ENCODE data around the gene GDI2. TPM values are rescaled to one million over a fixed set of nuclear protein-coding genes. Genes with fewer than 3 reads are reported as not detected.

GDI2 gene
- total RNA-seq, 4 donors from 2014 or later: 122 to 270 (median 203) TPM

- peaks cover 0 to 24% (median 8%) of the 10 kb centered on the region in 4 donors for H3K36me3 ChIP-seq
- no peak for DNase-seq
- intact Hi-C loops (cut with DNase I; ENCODE audit: low total_unique reads): no loop called here
- H3K4me1 ChIP-seq: no peaks in the 10 kb centered on the region
- no peak overlapping the region for H3K27ac ChIP-seq
- H3K27me3 ChIP-seq: no peaks in the 10 kb centered on the region
- 71 to 84% methylated on average over 2 to 5 of the region's 5 CpGs for WGBS, 2 donors (ENCODE audit: low coverage in 1 of 2)
- H3K9me3 ChIP-seq: no peaks in the 10 kb centered on the region
- TF ChIP-seq POLR2A (IDR thresholded peaks at IDR 0.05) (no peak), EP300 (IDR thresholded peaks at IDR 0.05; ENCODE audit: low read depth) (no peak), POLR2AphosphoS5 (IDR thresholded peaks at IDR 0.05) (no peak), CTCF (IDR thresholded peaks at IDR 0.05) (no peak)
- H3K4me3 ChIP-seq: no peak overlapping the region
- in situ Hi-C loops (cut with MboI; ENCODE audit: low pct_ligation_motif_present in 1 of 4, low pct_unique_long_range_greater_than_20kb in 1 of 4, low sequenced_read_pairs in 3 of 4): no loop called here
Observed at GRCh38 chr10:5737352-5737751, 75.9 kb downstream of the GDI2 start.

- in situ Hi-C loops (cut with MboI; ENCODE audit: low pct_ligation_motif_present in 1 of 4, low pct_unique_long_range_greater_than_20kb in 1 of 4, low sequenced_read_pairs in 3 of 4) (no loop called here), intact Hi-C loops (cut with DNase I; ENCODE audit: low total_unique reads) (no loop called here)
- Histone ChIP-seq H3K4me1 (no peaks in the 10 kb centered on the region), H3K27me3 (no peaks in the 10 kb centered on the region), H3K9me3 (no peaks in the 10 kb centered on the region), H3K4me3 (no peak overlapping the region), H3K36me3 (peaks cover 0 to 21% (median 6%) of the 10 kb centered on the region in 4 donors), H3K27ac (no peak overlapping the region)
- WGBS, 2 donors (ENCODE audit: low coverage in 1 of 2): 86% methylated on average over 1 of the region's 1 CpG; no CpG with 5 or more reads in 1 of the 2 donors
- DNase-seq: no peak
- TF ChIP-seq POLR2AphosphoS5 (IDR thresholded peaks at IDR 0.05) (no peak), CTCF (IDR thresholded peaks at IDR 0.05) (no peak), EP300 (IDR thresholded peaks at IDR 0.05; ENCODE audit: low read depth) (no peak), POLR2A (IDR thresholded peaks at IDR 0.05) (no peak)
Observed at GRCh38 chr10:5736591-5736990, 76.6 kb downstream of the GDI2 start.

- no peak overlapping the region for H3K27ac ChIP-seq
- no peak overlapping the region for H3K4me3 ChIP-seq
- TF ChIP-seq EP300 (IDR thresholded peaks at IDR 0.05; ENCODE audit: low read depth): no peak
- TF ChIP-seq POLR2AphosphoS5 (IDR thresholded peaks at IDR 0.05): no peak
- 86 to 100% methylated on average over 1 of the region's 1 CpG for WGBS, 2 donors (ENCODE audit: low coverage in 1 of 2)
- H3K27me3 ChIP-seq: no peaks in the 10 kb centered on the region
- H3K36me3 ChIP-seq: peaks cover 0 to 21% (median 8%) of the 10 kb centered on the region in 4 donors
- intact Hi-C loops (cut with DNase I; ENCODE audit: low total_unique reads): no loop called here
- no peak for DNase-seq
- H3K4me1 ChIP-seq: no peaks in the 10 kb centered on the region
- H3K9me3 ChIP-seq: no peaks in the 10 kb centered on the region
- in situ Hi-C loops (cut with MboI; ENCODE audit: low pct_ligation_motif_present in 1 of 4, low pct_unique_long_range_greater_than_20kb in 1 of 4, low sequenced_read_pairs in 3 of 4): no loop called here
Observed at GRCh38 chr10:5735119-5735518, 78.1 kb downstream of the GDI2 start.

GRCh38 chr10:5732141-5732540, 81.1 kb downstream of the GDI2 start:
- WGBS, 2 donors (ENCODE audit: low coverage in 1 of 2): 83 to 86% methylated on average over 2 to 4 of the region's 4 CpGs
- H3K4me1 ChIP-seq: no peaks in the 10 kb centered on the region
- H3K36me3 ChIP-seq: peaks cover 0 to 29% (median 10%) of the 10 kb centered on the region in 4 donors
- TF ChIP-seq POLR2AphosphoS5 (IDR thresholded peaks at IDR 0.05) (no peak), EP300 (IDR thresholded peaks at IDR 0.05; ENCODE audit: low read depth) (no peak), CTCF (IDR thresholded peaks at IDR 0.05) (no peak), POLR2A (IDR thresholded peaks at IDR 0.05) (no peak)
- no peaks in the 10 kb centered on the region for H3K9me3 ChIP-seq
- in situ Hi-C loops (cut with MboI; ENCODE audit: low pct_ligation_motif_present in 1 of 4, low pct_unique_long_range_greater_than_20kb in 1 of 4, low sequenced_read_pairs in 3 of 4): no loop called here
- no peak overlapping the region for H3K27ac ChIP-seq
- DNase-seq: no peak
- H3K27me3 ChIP-seq: no peaks in the 10 kb centered on the region
- H3K4me3 ChIP-seq: no peak overlapping the region
- intact Hi-C loops (cut with DNase I; ENCODE audit: low total_unique reads): no loop called here

GRCh38 chr10:5731559-5731958, 81.7 kb downstream of the GDI2 start:
- Histone ChIP-seq H3K27me3 (no peaks in the 10 kb centered on the region), H3K4me1 (no peaks in the 10 kb centered on the region), H3K9me3 (no peaks in the 10 kb centered on the region), H3K4me3 (no peak overlapping the region), H3K36me3 (peaks cover 0 to 34% (median 13%) of the 10 kb centered on the region in 4 donors), H3K27ac (no peak overlapping the region)
- in situ Hi-C loops (cut with MboI; ENCODE audit: low pct_ligation_motif_present in 1 of 4, low pct_unique_long_range_greater_than_20kb in 1 of 4, low sequenced_read_pairs in 3 of 4) (no loop called here), intact Hi-C loops (cut with DNase I; ENCODE audit: low total_unique reads) (no loop called here)
- TF ChIP-seq POLR2A (IDR thresholded peaks at IDR 0.05) (no peak), EP300 (IDR thresholded peaks at IDR 0.05; ENCODE audit: low read depth) (no peak), CTCF (IDR thresholded peaks at IDR 0.05) (no peak), POLR2AphosphoS5 (IDR thresholded peaks at IDR 0.05) (no peak)
- DNase-seq: no peak
- WGBS, 2 donors (ENCODE audit: low coverage in 1 of 2): 85 to 100% methylated on average over 1 to 3 of the region's 3 CpGs

Measured in transverse colon (tissue), 4 donors.